B cell (primary cell): ENCODE data around the gene SLC8B1. TPM values are rescaled to one million over a fixed set of nuclear protein-coding genes. Genes with fewer than 3 reads are reported as not detected.

Source experiments
- ATAC-seq: fragments of 200-7000 bp; cut with Tn5 transposase; one replicate; pipeline ENCODE4 v1.10.0; 2021; ENCODE audit warnings: low read depth, mild to moderate bottlenecking, moderate number of reproducible peaks, moderate library complexity
- CTCF ChIA-PET: fragments of 350-600 bp; sonication (Branson Sonifier 250); formaldehyde crosslinking; loops from one replicate; lab custom pipeline; 2021; ENCODE audit warnings: antibody characterized with exemption, inconsistent platforms; lab: Charles Lee
- POLR2A ChIA-PET: fragments of 350-600 bp; sonication (Branson Sonifier 250); formaldehyde crosslinking; loops from one replicate; lab custom pipeline; 2021; ENCODE audit warnings: antibody characterized with exemption; lab: Charles Lee
- DNase-seq: peaks from one replicate; pipeline ENCODE4 v3.0.0; 2013
- H2AFZ ChIP-seq: 2 replicates; pipeline ENCODE4 v1.6.1; 2012; ENCODE audit warnings: mild to moderate bottlenecking, low read depth, low read length; ENCODE audit not compliant: insufficient read depth, poor library complexity, severe bottlenecking
- H3K27ac ChIP-seq, 2 donors: 1 replicate in 1 of 2; 2 replicates in 1 of 2; pipeline ENCODE4 v1.5.1; 2012 to 2013; ENCODE audit warnings: low read length in 2 of 2, mild to moderate bottlenecking in 2 of 2, moderate library complexity in 1 of 2
- H3K27me3 ChIP-seq, 4 experiments: fragments of 200-600 bp in 1 of 4; sonication (generic) in 1 of 4; replicated peaks in 1 of 4; 1 replicate in 2 of 4; 2 replicates in 2 of 4; pipeline versions ENCODE4 v1.6.1 to v1.7.0; 2013 to 2016; ENCODE audit warnings: low read length in 3 of 4, mild to moderate bottlenecking in 2 of 4, mixed read lengths in 1 of 4, moderate library complexity in 1 of 4; ENCODE audit not compliant: insufficient read depth in 4 of 4, control insufficient read depth in 3 of 4; ENCODE audit errors: control extremely low read depth in 1 of 4
- H3K36me3 ChIP-seq, 2 experiments: replicated peaks in 1 of 2; 1 replicate in 1 of 2; 2 replicates in 1 of 2; pipeline versions ENCODE4 v1.6.1 to v1.7.1; 2013; ENCODE audit warnings: low read length in 1 of 2; ENCODE audit not compliant: insufficient read depth in 2 of 2, control insufficient read depth in 1 of 2; ENCODE audit errors: control extremely low read depth in 1 of 2, extremely low read depth in 1 of 2
- H3K4me1 ChIP-seq, 2 donors: fragments of 200-600 bp in 1 of 2; sonication (generic) in 1 of 2; 1 replicate in 1 of 2; 2 replicates in 1 of 2; pipeline versions ENCODE4 v1.5.1 to v1.6.1; 2013 to 2017; ENCODE audit warnings: low read length in 2 of 2; ENCODE audit not compliant: control insufficient read depth in 2 of 2, insufficient read depth in 2 of 2
- H3K4me2 ChIP-seq: replicated peaks from 2 replicates; pipeline ENCODE3; 2012; ENCODE audit warnings: mild to moderate bottlenecking, low read depth, low read length; ENCODE audit not compliant: poor library complexity, severe bottlenecking
- H3K4me3 ChIP-seq, 5 experiments: fragments of 200-600 bp in 1 of 5; sonication (generic) in 1 of 5; 1 replicate in 3 of 5; 2 replicates in 2 of 5; pipeline versions ENCODE4 v1.5.1 to v1.7.0; 2011 to 2016; ENCODE audit warnings: low read length in 4 of 5, mild to moderate bottlenecking in 4 of 5, low read depth in 2 of 5, control low read depth in 1 of 5, moderate library complexity in 1 of 5; ENCODE audit not compliant: insufficient read depth in 1 of 5; ENCODE audit errors: control extremely low read depth in 1 of 5, extremely low read depth in 1 of 5
- H3K79me2 ChIP-seq: fragments of 200-600 bp; sonication (generic); one replicate; pipeline ENCODE4 v1.6.0; 2016; ENCODE audit warnings: low read length; ENCODE audit not compliant: control insufficient read depth, insufficient read depth
- H3K9ac ChIP-seq: fragments of 200-600 bp; sonication (generic); 2 replicates; pipeline ENCODE4 v1.6.1; 2017; ENCODE audit warnings: mild to moderate bottlenecking, low read length, moderate library complexity
- H3K9me3 ChIP-seq, 3 donors: one replicate each; pipeline versions ENCODE4 v1.6.1 to v1.7.1; 2013; ENCODE audit warnings: low read length in 2 of 3; ENCODE audit not compliant: control insufficient read depth in 2 of 3, insufficient read depth in 1 of 3; ENCODE audit errors: control extremely low read depth in 1 of 3
- H4K20me1 ChIP-seq: 2 replicates; pipeline ENCODE4 v1.6.0; 2012; ENCODE audit warnings: mild to moderate bottlenecking, low read length; ENCODE audit not compliant: insufficient read depth, control insufficient read depth, poor library complexity, severe bottlenecking
- H3K27ac Mint-ChIP-seq: one replicate; pipeline ENCODE4 v1.8.0; 2021; ENCODE audit warnings: mixed read lengths
- H3K27me3 Mint-ChIP-seq: one replicate; pipeline ENCODE4 v1.8.0; 2021; ENCODE audit warnings: mixed read lengths
- H3K4me1 Mint-ChIP-seq: one replicate; pipeline ENCODE4 v1.8.0; 2021; ENCODE audit warnings: mixed read lengths
- H3K4me3 Mint-ChIP-seq: one replicate; pipeline ENCODE4 v1.8.0; 2021; ENCODE audit warnings: mixed read lengths
- H3K9me3 Mint-ChIP-seq: one replicate; pipeline ENCODE4 v1.8.0; 2022; ENCODE audit warnings: mixed read lengths; ENCODE audit not compliant: insufficient read depth
- CTCF ChIP-seq: fragments of 200-600 bp; IDR thresholded peaks from one replicate; pipeline ENCODE4 v1.8.0; 2022; ENCODE audit warnings: antibody characterized with exemption, mild to moderate bottlenecking
- EZH2 ChIP-seq: IDR thresholded peaks from 2 replicates; pipeline ENCODE4 v1.6.1; 2012; ENCODE audit warnings: borderline replicate concordance, low read depth, mild to moderate bottlenecking, moderate library complexity, low read length; ENCODE audit not compliant: insufficient read depth, poor library complexity, severe bottlenecking
- WGBS: methylation state at CpG from one replicate; pipeline ENCODE4 v1.1.5; 2013; ENCODE audit warnings: missing lambda C conversion rate; ENCODE audit not compliant: insufficient coverage; 5-methylcytosine and 5-hydroxymethylcytosine counted together
- intact Hi-C: fragments of 100-400 bp; cut with micrococcal nuclease; formaldehyde crosslinking; loops from one replicate; pipeline ENCODE4 v1.10.0; 2022
- polyA plus RNA-seq: library from polyadenylated mRNA; depleted of rRNA; stranded (reverse); fragments of >200 nt; gene quantifications from 2 replicates; pipeline ENCODE4 v1.2.3, GENCODE V29; 2012
- total RNA-seq, 2 donors: library from RNA; stranded (reverse); fragments of 120-200 nt in 1 of 2; gene quantifications; 1 replicate in 1 of 2; 2 replicates in 1 of 2; pipeline versions ENCODE4 v1.2.3 to v1.2.4, GENCODE V29; 2013 to 2022

The SLC8B1 gene
- total and polyA plus RNA-seq, 2 donors (not counting 1 experiment from before 2014, with no cell fraction given): 18.7 to 35.6 TPM

- no CpG with 5 or more reads among the region's 2 CpGs for WGBS
- POLR2A ChIA-PET: no interaction called here
These were observed 13.0 kb upstream of the SLC8B1 start for GRCh38 chr12:113347892-113348291.

GRCh38 chr12:113347107-113347506 lies 12.2 kb upstream of the SLC8B1 start:
- Histone ChIP-seq H3K79me2 (no peaks in the 10 kb centered on the region), H3K27ac (no peak overlapping the region), H3K4me3 (no peak overlapping the region), H3K9ac (no peak overlapping the region), H3K36me3 (no peaks in the 10 kb centered on the region), H3K4me1 (no peaks in the 10 kb centered on the region), H3K27me3 (peaks cover 0 to 11% (median 0%) of the 10 kb centered on the region in 4 experiments), H2AFZ (no peak overlapping the region), H3K9me3 (no peaks in the 10 kb centered on the region), H4K20me1 (no peaks in the 10 kb centered on the region), H3K4me2 (no peak overlapping the region)
- TF ChIP-seq EZH2 (no peak), CTCF (no peak)
- no peak for DNase-seq
- ATAC-seq: no peak
- Mint-ChIP-seq H3K4me3 (no peak overlapping the region), H3K27ac (no peak overlapping the region), H3K27me3 (peaks cover 15% of the 10 kb centered on the region), H3K9me3 (no peaks in the 10 kb centered on the region), H3K4me1 (no peaks in the 10 kb centered on the region)
- intact Hi-C loops: no loop called here
- CTCF ChIA-PET: no interaction called here
- 92% methylated on average over 2 of the region's 3 CpGs for WGBS
- POLR2A ChIA-PET: no interaction called here

More at GRCh38 chr12:113347892-113348291, 13.0 kb upstream of the SLC8B1 start:
- Mint-ChIP-seq H3K4me3 (no peak overlapping the region), H3K27ac (no peak overlapping the region), H3K4me1 (no peaks in the 10 kb centered on the region), H3K9me3 (no peaks in the 10 kb centered on the region), H3K27me3 (peaks cover 20% of the 10 kb centered on the region)
- Histone ChIP-seq H3K79me2 (no peaks in the 10 kb centered on the region), H3K4me3 (no peak overlapping the region), H3K4me1 (no peaks in the 10 kb centered on the region), H4K20me1 (no peaks in the 10 kb centered on the region), H3K36me3 (no peaks in the 10 kb centered on the region), H3K27ac (no peak overlapping the region), H3K27me3 (peaks cover 0 to 11% (median 0%) of the 10 kb centered on the region in 4 experiments), H3K9ac (no peak overlapping the region), H2AFZ (no peak overlapping the region), H3K9me3 (no peaks in the 10 kb centered on the region), H3K4me2 (no peak overlapping the region)
- ATAC-seq: no peak
- no peak for TF ChIP-seq CTCF
- no peak for TF ChIP-seq EZH2
- DNase-seq: no peak
- intact Hi-C loops: no loop called here
- CTCF ChIA-PET: no interaction called here
